Posterior cingulate gyrus (tissue), 11 donors: ENCODE measurements around the gene P3H3.

Source experiments
- DNase-seq, 10 donors: peaks; one replicate each; pipeline versions ENCODE4 v3.0.0 to v3.0.0-alpha.2; 2020 to 2021; ENCODE audit warnings: mixed read lengths in 3 of 10
- intact Hi-C: fragments of 100-400 bp; cut with DNase I; formaldehyde crosslinking; loops from one replicate; pipeline ENCODE4 v1.15.1; 2023

The P3H3 gene

GRCh38 chr12:6840330-6840729 lies 12.1 kb downstream of the P3H3 start:
- DNase-seq = no peak
- intact Hi-C loops = no loop called here

- intact Hi-C loops = no loop called here
- peak in 1 of 10 donors; percentile 62 for DNase-seq
Observed at GRCh38 chr12:6840761-6841515, 12.7 kb downstream of the P3H3 start, which contains the start of gene GNB3. TSS of gene GNB3 (plus strand) at chr12:6840925. CDS start at chr12:6841288, 363 bp downstream.

- DNase-seq = peak in 1 of 10 donors; percentile 44
- intact Hi-C loops = no loop called here
Observed at GRCh38 chr12:6842075-6842474, 13.9 kb downstream of the P3H3 start.

DNA sequence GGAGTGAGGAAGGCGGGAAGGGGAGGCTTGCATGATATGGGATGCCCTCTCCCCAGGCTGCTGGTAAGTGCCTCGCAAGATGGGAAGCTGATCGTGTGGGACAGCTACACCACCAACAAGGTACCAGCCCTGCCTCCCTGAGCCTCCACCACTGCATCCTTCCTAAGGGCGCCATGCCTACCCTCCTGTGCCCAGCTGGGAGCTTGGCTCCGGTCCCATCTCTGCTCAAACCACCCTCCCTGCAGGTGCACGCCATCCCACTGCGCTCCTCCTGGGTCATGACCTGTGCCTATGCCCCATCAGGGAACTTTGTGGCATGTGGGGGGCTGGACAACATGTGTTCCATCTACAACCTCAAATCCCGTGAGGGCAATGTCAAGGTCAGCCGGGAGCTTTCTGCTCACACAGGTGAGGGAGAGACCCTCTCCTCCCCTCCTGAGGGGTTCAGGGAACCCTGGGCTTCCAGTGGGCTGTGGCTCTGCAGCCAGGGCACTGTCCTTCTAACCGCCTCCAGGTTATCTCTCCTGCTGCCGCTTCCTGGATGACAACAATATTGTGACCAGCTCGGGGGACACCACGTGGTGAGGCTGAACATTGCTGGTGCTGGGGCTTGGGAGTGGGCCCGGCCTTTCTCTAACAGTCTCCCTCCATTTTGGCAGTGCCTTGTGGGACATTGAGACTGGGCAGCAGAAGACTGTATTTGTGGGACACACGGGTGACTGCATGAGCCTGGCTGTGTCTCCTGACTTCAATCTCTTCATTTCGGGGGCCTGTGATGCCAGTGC lies 15.1 kb downstream of the P3H3 start:
- DNase-seq = peak in 1 of 10 donors; percentile 64
- intact Hi-C loops = no loop called here

DNA sequence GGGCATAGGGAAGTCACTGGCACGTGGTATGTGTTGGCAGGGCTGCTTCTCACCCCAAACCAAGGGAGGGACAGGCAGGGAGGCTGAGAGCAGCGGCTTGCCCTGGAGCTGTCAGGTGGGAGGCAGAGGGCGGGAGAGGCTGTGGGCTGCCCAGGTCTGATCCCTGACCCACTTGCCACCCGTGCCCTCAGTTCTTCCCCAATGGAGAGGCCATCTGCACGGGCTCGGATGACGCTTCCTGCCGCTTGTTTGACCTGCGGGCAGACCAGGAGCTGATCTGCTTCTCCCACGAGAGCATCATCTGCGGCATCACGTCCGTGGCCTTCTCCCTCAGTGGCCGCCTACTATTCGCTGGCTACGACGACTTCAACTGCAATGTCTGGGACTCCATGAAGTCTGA lies 17.2 kb downstream of the P3H3 start:
- DNase-seq = peak in 1 of 10 donors; percentile 54
- intact Hi-C loops = no loop called here

DNA sequence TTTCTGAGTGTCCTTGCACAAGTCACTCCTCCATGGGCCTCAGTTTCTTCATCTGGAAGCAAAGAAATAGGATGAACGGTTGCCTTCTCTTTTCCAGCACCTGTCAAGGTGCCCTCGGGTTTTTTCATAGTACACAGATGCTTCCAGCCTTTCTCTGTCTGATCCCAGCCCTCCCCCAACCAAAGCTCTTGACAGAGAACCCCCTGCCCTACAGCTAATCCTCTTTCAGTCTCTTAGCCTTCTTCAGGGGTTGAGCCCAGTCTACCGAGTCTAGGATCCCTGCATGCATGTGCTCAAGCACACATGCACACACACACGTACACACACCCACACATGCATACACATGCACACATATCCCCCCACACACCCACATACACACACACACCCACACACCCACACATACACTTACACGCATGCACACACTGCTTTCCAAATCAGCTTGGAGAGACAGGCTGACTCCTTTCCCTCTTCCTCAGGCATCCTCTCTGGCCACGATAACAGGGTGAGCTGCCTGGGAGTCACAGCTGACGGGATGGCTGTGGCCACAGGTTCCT lies 18.2 kb downstream of the P3H3 start:
- DNase-seq = peak in 1 of 10 donors; percentile 25
- intact Hi-C loops = no loop called here

DNA sequence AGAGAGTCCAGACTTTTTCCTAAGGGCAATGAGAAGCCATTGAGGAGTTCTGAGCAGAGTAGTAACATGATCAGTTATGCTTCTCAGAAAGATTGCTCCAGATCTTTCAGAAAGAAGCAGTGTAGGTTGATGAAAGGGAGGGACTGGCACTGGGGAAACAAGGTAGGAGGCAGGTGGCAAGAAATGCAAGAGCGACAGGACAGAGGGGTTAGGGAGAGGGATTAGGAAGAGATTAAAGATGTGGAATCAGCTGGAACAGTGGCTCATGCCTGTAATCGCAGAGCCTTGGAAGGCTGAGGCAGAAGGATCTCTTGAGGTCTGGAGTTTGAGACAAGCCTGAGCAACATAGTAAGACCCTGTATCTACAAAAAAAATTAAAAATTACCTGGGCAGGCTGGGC lies 19.5 kb downstream of the P3H3 start:
- DNase-seq = no peak
- intact Hi-C loops = no loop called here

GRCh38 chr12:6849427-6849826 lies 21.2 kb downstream of the P3H3 start:
- intact Hi-C loops = no loop called here
- peak in 1 of 10 donors; percentile 19 for DNase-seq

GRCh38 chr12:6849976-6850560 lies 21.9 kb downstream of the P3H3 start:
- peak in 1 of 10 donors; percentile 75 for DNase-seq
- intact Hi-C loops = no loop called here

- peak in 3 of 10 donors; percentile 65 to 84 (median 82) for DNase-seq
Observed at GRCh38 chr12:6850796-6851152, 22.6 kb downstream of the P3H3 start.

DNA sequence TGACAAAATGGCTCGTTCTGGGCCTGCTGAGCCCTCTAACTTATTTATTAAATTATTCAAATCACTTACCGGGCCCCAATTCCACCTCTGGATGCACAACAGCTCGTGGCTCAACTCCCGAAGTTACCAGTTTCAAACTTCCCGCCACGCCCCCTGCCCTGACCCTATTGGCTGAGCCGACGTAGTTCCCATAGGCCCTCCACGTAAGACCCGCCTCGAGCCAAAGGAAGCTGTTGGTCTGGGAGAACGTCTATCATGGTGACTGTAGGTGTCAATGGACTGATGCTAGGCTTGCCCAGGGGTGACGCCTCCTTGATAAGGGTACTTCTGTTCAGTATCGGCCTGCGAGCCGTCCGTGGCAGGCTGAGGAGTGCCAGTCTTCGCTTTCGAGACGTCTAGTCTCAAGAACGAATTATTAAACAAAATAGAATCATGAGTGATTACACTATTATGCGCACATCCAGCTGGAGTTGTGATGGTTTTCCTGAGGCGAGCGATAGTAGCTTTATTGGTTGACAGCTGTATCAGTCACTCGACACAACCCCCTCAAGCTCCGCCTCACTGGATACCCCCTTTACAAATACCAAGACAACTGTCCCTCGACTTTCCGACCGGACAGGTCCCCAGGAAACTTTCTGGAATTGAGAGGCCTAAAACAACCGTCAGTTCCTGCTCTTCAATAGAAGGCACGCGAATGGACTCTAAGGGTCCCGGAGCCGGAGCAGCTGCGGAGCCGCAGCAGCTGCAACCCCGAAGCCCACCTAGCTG lies 23.1 kb downstream of the P3H3 start, which contains the start of gene CDCA3:
TSS of gene CDCA3 (minus strand) at position 134 of the 768 bp plus-strand sequence. CDS start 334 bp downstream, outside the sequence.
- DNase-seq = peak; percentile 88 to 99 (median 94)
- intact Hi-C loops = no loop called here

More at GRCh38 chr12:6850796-6851152, 22.6 kb downstream of the P3H3 start:
- intact Hi-C loops = no loop called here

- DNase-seq = peak; percentile 97 to 100 (median 100)
- intact Hi-C loops = no loop called here
Observed at GRCh38 chr12:6851921-6852650, 23.9 kb downstream of the P3H3 start, which contains the start of gene USP5. TSS of gene USP5 (plus strand) at chr12:6852150. CDS start at chr12:6852180, 30 bp downstream.

- peak in 6 of 10 donors; percentile 36 to 91 (median 67) for DNase-seq
Observed at GRCh38 chr12:6852651-6853354, 24.6 kb downstream of the P3H3 start.

GRCh38 chr12:6853626-6854025 lies 25.4 kb downstream of the P3H3 start:
- intact Hi-C loops = no loop called here
- no peak for DNase-seq

More at GRCh38 chr12:6852651-6853354, 24.6 kb downstream of the P3H3 start:
- intact Hi-C loops = no loop called here

DNA sequence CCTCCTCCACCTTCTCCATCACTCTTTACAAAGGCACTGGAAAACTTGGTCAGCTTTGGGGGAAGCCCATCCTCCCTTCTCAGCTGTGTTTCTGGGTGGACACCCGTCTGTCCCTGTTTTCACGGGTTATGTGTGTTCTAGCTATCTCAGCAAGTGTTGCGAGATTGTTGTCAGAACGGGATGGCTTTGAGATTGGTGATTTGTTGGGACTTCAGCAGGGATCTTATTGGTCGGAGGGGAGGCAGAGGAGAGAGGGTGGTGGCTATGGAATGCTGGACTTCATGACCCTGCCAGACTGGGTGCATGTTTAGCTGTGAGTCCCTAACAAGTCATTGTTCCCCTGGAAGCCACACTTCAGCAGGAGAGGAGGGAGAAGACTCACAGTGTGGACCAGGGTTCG lies 25.8 kb downstream of the P3H3 start:
- intact Hi-C loops = no loop called here
- DNase-seq = no peak

DNA sequence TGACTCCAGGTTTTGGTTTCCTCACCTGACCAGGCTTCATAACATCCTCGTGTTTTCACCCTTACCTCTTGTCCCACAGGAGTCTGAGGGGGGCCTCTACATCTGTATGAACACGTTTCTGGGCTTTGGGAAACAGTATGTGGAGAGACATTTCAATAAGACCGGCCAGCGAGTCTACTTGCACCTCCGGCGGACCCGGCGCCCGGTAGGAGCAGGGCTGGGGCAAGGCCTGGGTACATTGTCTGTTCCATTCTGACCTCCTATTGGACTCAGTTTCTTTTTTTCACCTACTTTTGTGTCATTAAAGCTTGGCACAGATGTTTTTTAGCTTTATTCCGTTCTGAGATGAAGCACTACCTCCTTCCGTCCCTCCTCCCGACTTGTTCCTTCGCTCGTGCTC lies 27.1 kb downstream of the P3H3 start:
- intact Hi-C loops = no loop called here
- DNase-seq = peak in 1 of 10 donors; percentile 22

GRCh38 chr12:6858799-6859198 lies 30.6 kb downstream of the P3H3 start:
- DNase-seq = peak in 2 of 10 donors; percentile 1 to 4
- intact Hi-C loops = no loop called here

- peak in 1 of 10 donors; percentile 39 for DNase-seq
- intact Hi-C loops = no loop called here
Observed at GRCh38 chr12:6860116-6860515, 31.9 kb downstream of the P3H3 start.
